IPS-NIHi11 (cell line): ENCODE data around the gene WDR37.
"Not testable (repeated sequence)": the region's sequence is repeated elsewhere in the genome, so short reads cannot be mapped to it uniquely, and the experiment has no call there.

ENCODE experiments used
- DNase-seq: peaks from one replicate; pipeline ENCODE4 v3.0.0; 2012; ENCODE audit warnings: mixed read lengths, low spot score

The WDR37 gene

DNA sequence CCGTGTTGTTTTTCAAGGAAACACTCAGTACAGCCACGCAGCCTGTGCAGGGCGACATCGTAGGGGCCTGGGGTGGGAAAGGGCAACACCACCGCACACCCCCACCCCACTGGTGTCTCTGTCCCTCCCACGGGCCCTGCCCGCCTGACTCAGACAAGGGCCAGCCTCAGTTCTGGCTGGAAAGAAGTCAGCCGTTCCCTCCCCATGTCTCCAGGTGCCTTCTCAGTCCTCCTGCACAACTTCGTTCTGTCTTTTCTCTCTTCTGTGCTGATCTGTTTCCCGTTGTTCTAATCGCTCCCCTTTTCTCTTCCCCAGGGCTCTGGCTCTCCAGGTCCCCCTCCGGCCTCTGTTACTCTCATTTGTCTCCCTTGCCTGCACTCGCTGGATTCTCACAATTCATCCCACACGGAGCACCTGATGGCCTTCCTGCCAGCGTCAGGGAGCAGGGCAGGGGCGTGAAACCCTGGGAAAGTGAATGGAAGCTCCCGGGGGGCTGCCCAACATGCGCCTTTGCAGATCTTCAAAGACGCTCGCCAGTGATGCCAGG lies 97.7 kb downstream of the WDR37 start:
- DNase-seq: no peak

DNA sequence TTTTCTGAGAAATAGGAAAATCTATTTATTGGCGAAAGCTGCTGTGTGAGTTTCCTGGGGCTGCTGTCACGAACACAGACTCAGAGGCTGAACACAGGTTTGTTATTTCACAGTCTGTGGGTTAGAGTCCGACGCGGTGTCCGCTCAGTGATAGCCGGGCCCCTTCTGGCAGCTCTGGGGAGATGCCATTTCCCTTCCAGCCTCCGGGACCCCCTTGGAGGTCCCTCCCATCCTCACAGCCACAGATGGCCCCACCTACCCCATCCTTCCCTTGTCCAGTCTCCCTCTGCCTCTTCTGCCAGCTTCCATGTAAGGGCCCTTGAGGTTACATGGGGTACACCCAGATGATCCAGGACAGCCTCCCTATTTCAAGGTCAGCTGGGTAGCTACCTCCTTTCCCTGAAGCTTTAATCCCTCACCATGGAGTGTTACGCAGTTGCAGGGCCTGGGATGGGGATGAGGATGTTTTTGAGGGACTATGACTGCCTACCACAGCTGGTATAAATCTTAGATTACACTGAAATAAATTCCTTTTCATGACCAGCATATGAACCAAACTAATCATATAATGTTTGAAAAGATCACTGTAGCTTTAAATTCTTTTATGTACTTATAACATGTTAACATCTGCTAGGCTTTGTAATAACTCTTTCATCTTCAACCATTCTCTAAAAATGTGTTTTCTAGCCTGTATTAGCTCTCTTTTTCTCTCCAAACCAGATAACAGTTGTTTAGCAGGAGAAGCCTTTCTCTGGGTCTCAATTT lies 98.5 kb downstream of the WDR37 start:
- DNase-seq: no peak

DNA sequence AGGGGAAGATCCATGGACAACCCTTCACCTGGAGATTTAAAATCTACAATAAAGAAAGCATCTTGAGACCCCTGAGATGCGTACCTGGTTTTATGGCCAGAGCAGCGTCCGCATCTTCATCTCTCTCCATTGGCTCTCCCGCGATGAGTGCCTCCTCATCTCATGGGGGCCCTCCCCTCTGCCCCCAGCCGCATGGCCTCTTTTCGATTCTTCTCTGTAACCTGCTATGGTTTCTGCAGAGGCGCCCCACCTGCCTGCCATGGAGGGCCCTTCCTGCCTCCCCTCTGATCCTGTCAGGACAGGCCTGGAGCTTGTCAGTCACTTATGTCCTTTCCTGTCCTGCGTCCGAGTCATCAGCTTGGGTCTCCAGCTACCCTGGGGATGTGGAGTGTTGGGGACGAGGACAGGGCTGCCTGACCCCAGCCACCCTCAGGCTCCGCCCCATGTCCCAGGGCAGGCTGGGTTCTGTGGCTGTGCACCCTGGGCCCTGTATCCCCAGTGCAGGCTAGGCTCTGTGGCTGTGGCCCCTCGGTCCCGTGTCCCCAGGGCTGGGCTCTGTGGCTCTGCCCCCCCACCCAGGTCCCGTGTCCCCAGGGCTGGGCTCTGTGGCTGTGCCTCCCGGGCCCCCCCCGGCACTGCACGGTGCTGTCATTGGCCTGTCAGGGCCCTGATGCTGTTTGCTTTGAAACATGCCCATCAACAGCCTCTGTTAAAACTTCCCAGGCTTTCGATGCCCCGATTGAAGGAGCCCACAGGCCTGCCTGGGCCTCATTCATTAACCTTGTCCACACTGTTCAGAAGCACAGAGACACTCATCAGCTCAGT lies 99.8 kb downstream of the WDR37 start:
- no peak for DNase-seq

DNA sequence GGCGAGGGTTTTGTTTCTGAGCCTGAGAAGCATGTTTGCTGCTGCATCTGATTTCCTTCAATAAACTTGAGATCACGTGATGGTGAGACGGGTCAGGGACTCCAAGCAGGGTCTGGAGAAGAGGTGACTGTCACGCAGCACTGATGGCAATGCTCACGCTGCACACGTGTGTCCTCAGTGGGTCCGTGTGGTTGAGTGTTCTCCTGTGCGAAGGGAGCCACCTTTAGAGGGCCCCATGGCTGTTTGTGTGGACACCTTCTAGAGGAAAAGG lies 100.4 kb downstream of the WDR37 start:
- no peak for DNase-seq

DNA sequence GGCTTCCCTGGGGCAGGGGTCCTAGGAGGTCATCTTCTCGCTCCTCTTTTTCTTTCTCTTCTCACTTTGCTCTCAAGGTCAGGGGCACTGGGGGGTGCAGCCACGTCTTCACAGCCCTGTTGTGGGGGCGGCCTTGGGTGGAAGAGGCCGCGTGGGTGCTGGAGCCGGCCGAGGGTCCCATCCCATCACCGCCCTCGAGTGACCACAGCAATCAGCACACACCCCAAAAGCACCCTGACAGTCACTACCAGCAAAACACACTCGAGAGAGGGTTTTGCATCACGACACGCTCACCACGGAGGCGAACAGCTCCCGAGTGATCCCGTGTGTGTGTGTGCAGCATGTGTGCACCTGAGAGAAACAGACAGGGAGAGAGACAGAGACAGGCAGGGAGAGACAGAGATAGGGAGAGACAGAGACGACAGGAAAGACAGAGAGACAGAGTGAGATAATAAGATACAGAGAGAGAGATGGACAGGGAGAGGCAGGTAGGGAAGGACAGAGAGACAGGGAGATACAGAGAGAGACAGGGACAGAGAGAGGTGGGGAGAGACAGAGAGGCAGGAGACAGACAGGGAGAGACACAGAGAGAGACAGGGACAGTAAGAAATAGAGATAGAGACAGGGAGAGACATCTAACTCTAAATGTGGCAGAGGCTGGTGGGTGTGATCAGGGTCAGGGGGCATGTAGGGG lies 100.9 kb downstream of the WDR37 start:
- no peak for DNase-seq

DNA sequence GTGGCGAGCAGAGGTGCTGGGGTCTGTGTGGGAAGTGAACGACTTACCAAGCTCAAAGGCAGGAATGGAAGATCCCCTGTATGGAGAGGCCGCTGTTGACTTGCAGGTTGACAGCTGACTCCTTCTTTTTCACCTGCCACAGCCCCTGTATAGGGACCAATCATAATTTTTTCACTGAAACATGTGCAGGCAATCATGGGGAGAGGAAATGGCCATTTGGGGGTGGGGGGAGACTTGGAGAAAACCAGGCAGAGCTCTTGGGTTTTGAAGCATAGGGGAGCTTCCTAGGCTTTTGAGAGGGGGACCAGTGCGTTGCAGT lies 101.4 kb downstream of the WDR37 start:
- no peak for DNase-seq

DNA sequence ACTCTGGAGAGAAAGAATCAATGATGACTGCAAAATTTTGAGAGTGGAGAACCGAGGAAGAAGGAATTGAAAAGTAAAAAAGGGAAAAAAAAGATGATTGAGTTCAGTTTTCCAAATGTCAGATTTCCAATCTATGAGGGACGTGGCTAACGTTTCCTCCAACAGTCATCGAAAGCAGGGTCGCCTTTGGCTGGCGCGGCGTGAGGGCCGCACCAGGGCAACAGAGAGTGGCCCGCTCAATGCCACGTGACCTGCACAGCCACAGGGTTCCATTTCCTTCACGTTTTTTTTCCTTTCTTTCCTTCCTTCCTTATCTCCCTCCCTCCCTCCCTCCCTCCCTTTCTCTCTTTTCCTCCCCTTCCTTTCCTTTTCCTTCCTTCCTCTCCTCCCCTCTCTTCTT lies 101.9 kb downstream of the WDR37 start:
- no peak for DNase-seq

DNA sequence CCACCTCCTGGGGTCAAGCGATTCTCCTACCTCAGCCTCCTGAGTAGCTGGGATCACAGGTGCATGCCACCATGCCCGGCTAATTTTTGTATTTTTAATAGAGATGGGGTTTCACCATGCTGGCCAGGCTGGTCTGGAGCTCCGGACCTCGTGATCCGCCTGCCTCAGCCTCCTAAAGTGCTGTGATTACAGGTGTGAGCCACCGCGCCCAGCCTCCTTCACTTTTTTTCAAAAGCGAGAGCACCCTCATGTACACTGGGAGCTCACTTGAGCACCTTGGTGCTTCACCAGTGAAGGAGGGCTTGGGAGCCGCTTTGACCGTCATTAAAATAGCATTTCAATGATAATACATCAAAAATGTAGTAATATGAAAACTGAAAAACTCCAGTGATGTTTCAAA lies 102.4 kb downstream of the WDR37 start:
- DNase-seq: not testable (repeated sequence)

DNA sequence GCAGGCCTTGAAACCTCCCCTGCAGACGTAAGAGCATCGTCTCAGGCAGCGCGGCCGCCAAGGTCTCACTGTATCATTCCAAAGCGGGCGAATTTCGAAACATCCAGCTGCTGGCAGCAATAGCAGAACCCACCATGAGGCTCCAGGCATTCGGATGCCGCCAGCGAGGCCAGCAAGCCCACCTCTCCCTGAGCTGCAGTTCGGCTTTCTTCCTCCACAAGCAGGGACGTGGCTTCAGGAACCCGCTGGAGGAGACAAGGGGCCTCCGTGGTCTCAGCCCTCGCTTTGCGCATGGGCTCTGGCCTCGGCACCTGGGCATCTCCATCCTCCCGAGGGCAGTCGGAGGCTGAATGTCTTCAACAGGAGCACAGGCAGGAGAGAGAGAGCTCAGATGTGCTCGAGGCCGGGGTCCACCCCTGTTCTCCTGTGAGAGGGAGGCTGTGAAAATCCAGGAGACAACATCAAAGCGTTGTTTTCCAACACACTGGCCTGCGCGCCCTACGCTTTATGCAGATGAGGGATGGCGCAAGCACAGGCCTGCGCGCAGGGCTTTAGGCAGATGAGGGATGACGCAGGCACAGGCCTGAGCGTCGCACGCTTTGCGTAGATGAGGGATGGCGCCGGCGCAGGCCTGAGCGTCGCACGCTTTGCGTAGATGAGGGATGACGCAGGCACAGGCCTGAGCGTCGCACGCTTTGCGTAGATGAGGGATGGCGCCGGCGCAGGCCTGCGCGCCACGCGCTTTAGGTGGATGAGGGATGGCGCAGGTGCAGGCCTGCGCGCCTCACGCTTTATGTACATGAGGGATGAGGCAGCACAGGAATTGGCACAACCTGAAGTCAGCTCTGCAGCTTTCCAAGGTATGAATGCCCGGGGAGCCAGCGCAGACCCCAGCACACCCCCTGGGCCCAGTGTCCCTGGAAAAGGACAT lies 103.2 kb downstream of the WDR37 start:
- no peak for DNase-seq

DNA sequence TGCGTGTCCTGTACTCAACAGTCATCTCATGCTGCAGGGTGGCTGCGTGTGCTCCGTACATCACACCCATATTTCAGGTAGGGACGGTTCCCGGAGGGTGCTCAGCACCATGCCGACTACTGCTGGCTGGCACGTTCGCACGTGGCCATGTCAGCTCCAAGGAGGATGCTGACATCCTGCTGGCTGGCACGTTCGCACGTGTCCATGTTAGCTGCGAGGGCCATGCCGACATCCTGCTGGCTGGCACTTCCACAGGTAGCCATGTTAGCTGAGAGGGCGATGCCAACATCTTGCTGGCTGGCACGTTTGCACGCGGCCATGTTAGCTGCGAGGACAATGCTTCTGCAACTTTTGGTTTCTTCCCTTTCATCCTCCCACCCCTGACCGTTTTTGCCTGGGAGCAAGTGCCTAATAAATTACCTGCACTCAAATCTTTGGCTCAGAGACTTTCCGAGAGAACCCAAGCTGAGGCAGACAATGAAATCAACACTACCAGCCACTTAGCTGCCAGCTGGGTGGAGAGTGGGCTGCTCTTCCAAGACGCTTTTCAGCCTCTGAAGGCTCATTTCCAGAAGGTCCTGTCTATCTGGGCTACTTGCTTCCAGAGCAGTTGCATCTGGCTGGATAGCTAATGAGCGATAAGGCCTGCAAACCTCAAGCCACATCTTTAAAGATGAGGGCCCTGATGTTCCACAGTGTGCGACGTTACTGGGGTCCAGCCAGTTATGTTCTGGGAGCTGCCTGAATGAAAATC lies 104.6 kb downstream of the WDR37 start:
- DNase-seq: no peak

DNA sequence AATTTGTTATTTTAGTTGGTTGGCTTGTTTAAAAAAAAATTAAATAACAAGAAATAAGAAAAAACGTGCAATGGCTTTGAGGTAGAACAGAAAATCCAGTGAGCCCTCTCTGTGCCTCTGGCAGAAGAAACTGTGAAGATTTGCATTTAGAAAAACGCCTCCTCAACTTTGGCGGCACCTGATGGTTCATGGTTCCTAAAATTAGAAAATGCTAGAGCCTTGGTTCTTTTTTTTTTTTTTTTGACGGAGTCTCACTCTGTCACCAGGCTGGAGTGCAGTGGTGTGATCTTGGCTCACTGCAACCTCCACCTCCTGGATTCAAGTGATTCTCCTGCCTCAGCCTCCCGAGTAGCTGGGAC lies 105.1 kb downstream of the WDR37 start:
- DNase-seq: not testable (repeated sequence)

DNA sequence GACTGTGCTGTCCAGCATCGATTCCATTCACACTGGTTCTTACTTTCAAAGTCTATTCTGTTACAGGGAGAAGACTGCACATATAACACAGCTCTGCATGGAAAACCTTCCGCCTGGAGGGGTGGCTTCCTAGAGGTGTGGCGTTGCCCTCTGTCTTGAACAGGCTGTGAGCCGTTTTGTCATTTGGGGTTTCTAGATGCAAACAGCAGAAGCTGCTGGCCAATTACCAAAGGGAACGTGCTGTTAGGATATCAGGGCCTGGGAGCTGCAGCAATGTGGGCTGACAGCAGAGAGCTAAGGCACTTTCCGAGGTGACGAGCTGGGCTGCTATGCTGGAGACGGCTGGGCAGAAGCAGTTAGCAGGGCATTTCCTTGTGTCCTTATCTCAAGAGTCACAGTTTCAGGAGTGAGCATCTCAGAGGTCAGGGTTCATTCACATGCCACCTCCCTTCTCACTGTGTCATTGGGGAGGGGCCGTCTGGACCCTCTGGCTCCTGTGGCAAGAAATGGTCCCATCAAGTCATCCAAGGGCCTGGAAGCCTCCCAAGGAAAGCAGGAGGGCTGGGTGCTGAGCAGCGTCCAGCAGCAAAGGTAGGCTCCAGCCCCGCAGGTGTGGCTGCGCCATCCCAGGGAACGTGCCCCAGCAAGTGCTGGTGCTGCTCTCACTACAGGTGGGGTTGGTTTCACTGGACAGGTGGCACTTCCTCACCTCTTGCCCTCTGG lies 106.5 kb downstream of the WDR37 start:
- DNase-seq: no peak

DNA sequence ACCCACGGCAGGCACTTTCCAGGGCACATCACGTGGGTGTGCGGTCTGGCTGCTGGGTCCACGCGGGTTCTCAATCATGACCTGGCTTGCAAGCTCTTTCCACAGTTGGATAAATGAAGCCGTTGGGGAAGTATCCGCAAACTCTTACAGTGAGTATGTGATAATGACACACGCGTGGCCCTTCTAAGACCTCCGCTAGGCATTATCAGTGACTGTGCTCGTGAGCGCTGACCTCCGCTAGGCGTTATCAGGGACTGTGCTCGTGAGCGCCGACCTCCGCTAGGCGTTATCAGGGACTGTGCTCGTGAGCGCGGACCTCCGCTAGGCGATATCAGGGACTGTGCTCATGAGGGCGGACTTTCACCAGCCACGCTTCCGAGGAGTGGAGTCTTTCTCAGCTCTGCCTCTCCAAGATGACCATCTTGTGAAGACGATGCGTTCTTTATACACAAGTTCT lies 107.0 kb downstream of the WDR37 start:
- DNase-seq: no peak

DNA sequence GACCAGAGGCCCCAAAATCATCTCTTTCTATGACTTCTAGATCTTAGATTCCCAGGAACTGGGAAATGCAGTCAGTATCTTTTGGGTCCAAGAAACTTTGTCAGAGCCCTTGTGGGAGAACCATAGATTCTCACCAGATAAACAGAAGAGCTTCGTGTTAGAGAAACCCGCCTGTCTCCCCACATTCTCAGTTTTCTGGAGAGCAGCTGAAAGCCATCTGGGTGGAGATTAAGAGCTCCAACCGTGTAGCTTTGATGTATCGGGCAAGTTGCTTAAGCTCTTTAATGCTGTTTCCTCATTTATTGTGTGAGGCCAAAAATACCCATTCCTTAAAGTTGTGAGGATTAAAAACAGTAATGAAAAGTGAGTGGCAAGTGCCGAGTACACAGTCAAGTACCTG lies 107.6 kb downstream of the WDR37 start:
- DNase-seq: no peak

DNA sequence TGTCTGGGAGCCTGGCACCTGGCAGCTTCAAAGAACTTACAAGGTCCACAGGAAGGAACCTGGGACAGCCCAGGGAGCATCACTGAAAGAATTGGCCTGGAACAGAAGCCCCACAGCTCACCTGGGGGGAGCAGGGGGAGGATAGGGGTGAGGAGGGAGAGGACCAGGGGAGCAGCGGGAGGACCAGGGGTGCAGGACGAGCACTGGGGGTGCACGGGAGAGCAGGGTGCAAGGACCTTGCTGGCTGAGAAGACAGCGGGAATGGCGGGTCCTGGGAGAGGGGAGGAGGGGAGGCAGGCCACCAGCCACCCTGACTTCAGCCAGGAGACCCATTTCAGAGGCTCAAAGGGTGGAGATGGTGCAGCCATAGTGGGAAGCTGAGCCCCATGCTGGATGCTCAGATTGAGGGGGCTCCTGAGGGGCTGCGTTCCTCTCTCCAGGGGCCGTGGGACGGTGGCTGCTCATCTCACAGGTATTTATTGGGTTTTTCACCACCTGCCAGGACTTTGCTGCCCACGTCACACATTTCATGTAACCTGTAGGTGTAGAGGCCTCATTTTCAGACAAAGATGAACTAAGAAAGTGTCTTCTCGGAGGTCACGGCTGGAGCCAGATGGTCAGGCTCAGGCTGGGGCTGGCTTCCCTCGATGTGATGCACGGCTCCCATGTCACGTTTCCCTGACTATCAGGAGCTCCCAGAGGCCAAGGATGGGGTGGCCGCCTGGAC lies 110.1 kb downstream of the WDR37 start:
- DNase-seq: no peak

DNA sequence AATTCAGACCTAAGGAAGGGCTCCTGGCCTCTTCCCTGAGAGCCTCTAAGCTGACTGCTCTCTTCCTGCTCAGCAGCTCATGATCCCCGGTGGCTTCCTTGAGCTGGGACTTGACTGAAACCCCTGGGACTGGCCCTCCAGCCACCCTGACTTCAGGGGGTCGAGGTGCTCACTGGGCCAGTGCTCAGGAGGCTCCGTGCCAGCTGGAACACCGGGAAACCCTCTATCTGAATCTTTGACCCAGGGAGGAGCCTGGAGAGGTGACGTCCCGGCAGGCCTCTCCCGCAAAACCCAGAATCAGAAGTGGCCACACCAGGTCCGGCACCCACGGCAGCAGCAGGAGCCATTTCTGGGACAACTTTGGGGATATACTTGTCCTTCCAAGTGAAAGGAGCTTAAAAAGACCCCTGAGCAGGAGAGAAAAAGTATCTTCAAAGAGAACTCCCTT lies 110.7 kb downstream of the WDR37 start:
- no peak for DNase-seq

DNA sequence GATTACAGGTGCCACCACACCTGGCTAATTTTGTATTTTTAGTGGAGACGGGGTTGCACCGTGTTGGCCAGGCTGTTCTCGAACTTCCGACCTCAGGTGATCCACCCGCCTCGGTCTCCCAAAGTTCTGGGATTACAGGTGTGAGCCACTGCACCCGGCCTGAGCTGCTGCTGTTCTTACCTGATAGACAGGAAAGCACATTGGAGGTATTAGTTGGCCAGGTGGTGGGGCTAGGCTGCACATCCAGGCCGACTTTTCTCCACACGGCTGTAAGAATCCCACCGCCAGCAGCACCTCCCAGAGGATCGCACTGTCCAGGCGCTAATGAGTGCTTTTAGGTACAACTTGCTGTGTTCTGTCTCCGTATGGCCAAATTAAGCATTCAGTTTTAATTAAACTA lies 112.6 kb downstream of the WDR37 start:
- DNase-seq: no peak

DNA sequence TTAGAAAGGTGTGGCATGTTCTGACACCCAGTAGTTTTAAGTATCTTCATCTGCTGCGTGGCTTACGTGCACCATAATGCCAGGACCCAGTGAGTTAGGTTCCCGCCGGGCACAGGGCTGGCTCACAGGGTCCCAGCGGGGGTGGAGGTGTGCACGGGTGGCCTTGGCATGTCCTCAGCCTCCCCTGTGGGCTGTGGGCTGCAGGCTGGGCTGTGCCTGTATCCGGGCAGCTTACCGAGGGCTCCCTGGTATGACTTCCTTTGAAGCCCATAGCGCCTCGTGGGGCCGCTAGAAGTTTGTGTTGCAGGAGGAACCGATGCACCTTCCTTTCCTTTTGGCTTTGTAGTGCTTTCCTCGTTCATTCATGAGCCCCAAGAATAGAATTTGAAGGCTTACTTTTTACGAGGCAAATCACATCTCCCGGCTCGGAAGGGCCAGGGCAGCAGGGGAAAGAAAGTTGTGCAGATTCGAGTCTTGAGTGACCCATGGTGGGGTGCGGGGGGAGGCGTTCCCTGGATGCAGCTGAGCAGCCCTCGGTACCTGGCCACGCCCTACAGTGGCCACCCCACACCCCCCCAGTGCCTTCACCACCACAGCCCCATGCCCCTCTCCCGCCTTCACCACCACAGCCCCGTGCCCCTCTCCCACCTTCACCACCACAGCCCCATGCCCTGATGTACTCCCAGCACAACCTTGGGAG lies 113.2 kb downstream of the WDR37 start:
- DNase-seq: no peak
